DMS114 treated with DMSO at 0.1 percent for 48 hours (cell line): Measurements from ENCODE around the gene CD46.
"Not testable (repeated sequence)": the region's sequence is repeated elsewhere in the genome, so short reads cannot be mapped to it uniquely, and the experiment has no call there.

ENCODE experiments used
- DNase-seq: peaks from one replicate; lab custom pipeline; 2025; ENCODE audit not compliant: unreplicated experiment; lab: John Stamatoyannopoulos, UW

Gene CD46

GRCh38 chr1:207751790-207752455 is at the start of gene CD46:
CD46 (plus strand) TSS chr1:207752054; CDS start chr1:207752213, 159 bp downstream.
- peak; percentile 89 for DNase-seq

DNA sequence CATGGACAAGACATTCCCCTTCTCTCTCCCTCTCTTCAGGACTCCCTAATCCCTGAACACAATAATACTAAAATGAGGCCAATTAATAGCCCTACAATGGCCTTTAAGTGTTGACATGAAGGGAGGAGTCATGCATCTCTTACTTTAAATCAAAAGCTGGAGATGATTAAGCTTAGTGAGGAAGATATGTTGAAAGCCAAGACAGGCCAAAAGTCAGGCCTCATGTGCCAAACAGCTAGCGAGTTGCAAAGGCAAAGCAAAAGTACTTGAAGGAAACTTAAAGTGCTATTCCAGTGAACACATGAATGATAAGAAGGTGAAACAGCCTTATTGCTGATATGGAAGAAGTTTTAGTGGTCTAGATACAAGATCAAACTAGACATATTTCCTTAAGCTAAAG is 49.5 kb upstream of the CD46 start:
- no peak for DNase-seq

DNA sequence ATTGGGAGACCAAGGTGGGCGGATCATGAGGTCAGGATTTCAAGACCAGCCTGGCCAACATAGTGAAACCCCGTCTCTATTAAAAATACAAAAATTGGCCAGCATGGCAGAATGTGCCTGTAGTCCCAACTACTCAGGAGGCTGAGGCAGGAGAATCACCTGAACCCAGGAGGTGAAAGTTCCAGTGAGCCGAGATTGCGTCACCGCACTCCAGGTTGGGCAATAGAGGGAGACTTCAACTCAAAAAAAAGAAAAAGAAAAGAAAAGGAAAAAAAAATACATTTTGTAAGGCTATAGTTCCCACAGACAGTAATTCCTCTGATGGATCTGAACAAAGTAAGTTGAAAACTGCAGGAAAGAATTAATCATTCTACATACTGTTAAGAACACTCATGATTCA is 48.1 kb upstream of the CD46 start:
- no peak for DNase-seq

DNA sequence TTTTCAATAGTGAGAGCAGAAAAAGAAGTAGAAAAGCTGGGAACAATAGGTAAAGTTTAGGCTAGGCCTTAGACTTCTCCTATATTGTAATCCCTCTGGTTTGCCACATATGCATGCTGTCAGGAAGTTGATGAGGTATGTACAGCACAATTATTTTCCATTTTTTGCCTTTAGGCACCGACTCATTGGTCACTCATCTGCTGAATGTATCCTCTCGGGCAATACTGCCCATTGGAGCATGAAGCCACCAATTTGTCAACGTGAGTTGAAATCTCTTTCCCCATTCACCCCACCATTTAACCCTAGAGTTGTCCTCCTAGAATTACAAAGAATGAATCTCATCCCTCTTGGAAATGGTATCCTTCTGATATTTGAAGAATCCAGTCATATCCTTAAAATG is 43.9 kb upstream of the CD46 start:
- not testable (repeated sequence) for DNase-seq

DNA sequence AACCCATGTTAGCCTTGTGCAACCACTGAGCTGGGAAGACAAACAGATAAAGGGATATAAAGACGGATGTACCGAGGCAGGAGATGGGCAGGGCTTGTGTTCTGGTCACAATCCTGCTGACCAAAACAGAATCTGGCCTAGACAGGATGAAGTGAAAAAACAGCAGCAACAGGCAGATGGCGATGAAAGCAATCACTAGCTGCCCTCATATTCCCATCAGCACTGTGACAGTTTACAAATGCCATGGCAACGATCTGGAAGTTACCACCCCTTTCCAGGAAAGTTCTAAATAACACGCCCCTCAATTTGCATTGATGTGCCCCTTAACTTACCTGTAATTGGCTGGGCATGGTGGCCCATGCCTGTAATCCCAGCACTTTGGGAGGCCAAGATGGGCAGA is 40.6 kb upstream of the CD46 start:
- no peak for DNase-seq

GRCh38 chr1:207712701-207713100 is 39.2 kb upstream of the CD46 start:
- DNase-seq: not testable (repeated sequence)

- DNase-seq: no peak
Measured at GRCh38 chr1:207713529-207713928, 38.3 kb upstream of the CD46 start.

GRCh38 chr1:207719234-207719633 is 32.6 kb upstream of the CD46 start:
- no peak for DNase-seq

DNA sequence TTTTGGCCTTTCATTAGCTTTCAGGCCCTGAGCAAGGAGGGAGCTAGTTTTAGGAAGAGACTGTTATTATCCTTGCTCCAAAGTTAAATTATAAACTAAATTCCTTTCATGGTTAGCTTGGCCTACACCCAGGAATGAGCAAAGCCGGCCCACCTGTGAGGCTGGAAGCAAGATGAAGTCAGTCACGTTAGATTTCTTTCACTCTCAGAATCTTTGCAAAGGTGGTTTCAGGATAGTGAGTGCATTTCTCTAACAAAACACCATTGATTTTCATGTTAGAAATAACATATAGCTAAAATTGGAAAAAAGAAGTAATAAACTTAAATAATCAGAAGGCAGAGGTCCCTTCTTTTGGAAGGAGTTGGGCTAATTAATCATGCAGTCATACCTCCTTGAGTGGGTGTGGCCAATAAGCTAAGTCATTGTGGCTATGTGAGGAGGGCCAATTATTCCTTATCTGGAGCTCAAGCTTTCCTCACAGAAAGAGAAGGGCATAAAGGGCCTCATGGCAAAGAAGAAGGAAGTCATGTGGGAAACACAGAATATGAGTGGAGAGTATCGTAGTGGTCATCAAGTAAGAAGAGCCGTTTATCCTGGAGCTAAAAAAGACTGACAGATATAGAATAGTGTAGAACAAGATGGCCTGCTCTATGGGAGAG is 23.5 kb upstream of the CD46 start:
- not testable (repeated sequence) for DNase-seq

- not testable (repeated sequence) for DNase-seq
Measured at GRCh38 chr1:207737503-207738157, 14.2 kb upstream of the CD46 start.

GRCh38 chr1:207738158-207738659 is 13.6 kb upstream of the CD46 start:
- DNase-seq: not testable (repeated sequence)

DNA sequence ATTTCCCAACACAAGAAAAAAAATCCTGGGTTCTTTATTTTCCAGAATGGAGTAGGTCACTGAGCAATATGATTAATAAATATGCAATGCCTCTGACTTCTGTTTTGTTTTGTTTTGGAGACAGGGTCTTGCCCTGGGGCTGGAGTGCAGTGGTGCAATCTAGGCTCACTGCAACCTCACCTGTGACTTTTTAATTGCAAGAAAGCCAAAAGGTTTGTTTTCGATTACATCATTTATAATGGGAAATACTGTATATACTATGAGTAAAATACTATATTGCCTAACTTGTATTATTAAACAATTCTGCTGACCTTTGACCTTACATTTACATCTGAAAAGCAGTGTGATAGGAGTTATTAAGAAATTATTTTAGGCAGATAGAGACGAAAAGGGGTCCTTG is 11.6 kb upstream of the CD46 start:
- no peak for DNase-seq

- DNase-seq: no peak
Measured at GRCh38 chr1:207742850-207743555, 8.9 kb upstream of the CD46 start.

DNA sequence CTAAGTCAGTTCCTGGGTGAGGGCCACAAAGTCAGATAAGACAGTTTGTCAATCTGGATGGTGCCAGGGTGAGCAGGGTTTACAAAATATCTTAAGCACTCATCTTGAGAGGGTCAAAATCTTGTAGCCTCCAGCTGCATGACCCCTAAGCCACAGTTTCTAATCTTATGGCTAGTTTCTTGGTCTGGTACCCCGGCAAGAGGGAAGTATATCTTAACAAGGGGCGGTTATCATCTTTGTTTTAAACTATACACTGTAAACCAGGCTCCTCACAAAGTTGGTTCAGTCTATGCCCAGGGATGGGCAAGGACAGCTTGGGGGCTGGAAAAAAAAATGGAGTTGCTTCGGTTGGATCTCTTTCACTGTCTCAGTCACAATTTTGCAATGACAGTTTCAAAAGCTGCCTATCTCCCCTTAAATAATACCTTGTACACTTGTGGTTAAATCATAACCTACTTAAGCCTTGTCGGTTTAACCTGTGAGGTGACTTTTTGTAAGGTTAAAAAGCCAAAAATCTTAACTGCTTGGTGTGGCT is 7.8 kb upstream of the CD46 start:
- no peak for DNase-seq

- no peak for DNase-seq
Measured at GRCh38 chr1:207745285-207745684, 6.6 kb upstream of the CD46 start.

GRCh38 chr1:207745839-207746767 is 5.8 kb upstream of the CD46 start:
- no peak for DNase-seq

- DNase-seq: no peak
Measured at GRCh38 chr1:207747627-207748492, 4.0 kb upstream of the CD46 start.

- no peak for DNase-seq
Measured at GRCh38 chr1:207748737-207749528, 2.9 kb upstream of the CD46 start.
